SH-SY5Y (cell line): ENCODE data around the gene COL27A1.

Experiments used
- GATA2 ChIP-seq: IDR thresholded peaks from 2 replicates; pipeline ENCODE4 v1.6.1; 2011; ENCODE audit warnings: mild to moderate bottlenecking, low read depth, low read length
- GATA3 ChIP-seq: IDR thresholded peaks from 2 replicates; pipeline ENCODE4 v1.6.1; 2011; ENCODE audit warnings: low read depth, mild to moderate bottlenecking, low read length, moderate library complexity

GRCh38 chr9:114109124-114109523, 46.2 kb upstream of the COL27A1 start:
- TF ChIP-seq GATA2 (no peak), GATA3 (no peak)
